Measurements from ENCODE around the gene CDHR2. TPM values are rescaled to one million over a fixed set of nuclear protein-coding genes. Genes with fewer than 3 reads are reported as not detected.

CDHR2 gene, protein sequence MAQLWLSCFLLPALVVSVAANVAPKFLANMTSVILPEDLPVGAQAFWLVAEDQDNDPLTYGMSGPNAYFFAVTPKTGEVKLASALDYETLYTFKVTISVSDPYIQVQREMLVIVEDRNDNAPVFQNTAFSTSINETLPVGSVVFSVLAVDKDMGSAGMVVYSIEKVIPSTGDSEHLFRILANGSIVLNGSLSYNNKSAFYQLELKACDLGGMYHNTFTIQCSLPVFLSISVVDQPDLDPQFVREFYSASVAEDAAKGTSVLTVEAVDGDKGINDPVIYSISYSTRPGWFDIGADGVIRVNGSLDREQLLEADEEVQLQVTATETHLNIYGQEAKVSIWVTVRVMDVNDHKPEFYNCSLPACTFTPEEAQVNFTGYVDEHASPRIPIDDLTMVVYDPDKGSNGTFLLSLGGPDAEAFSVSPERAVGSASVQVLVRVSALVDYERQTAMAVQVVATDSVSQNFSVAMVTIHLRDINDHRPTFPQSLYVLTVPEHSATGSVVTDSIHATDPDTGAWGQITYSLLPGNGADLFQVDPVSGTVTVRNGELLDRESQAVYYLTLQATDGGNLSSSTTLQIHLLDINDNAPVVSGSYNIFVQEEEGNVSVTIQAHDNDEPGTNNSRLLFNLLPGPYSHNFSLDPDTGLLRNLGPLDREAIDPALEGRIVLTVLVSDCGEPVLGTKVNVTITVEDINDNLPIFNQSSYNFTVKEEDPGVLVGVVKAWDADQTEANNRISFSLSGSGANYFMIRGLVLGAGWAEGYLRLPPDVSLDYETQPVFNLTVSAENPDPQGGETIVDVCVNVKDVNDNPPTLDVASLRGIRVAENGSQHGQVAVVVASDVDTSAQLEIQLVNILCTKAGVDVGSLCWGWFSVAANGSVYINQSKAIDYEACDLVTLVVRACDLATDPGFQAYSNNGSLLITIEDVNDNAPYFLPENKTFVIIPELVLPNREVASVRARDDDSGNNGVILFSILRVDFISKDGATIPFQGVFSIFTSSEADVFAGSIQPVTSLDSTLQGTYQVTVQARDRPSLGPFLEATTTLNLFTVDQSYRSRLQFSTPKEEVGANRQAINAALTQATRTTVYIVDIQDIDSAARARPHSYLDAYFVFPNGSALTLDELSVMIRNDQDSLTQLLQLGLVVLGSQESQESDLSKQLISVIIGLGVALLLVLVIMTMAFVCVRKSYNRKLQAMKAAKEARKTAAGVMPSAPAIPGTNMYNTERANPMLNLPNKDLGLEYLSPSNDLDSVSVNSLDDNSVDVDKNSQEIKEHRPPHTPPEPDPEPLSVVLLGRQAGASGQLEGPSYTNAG (N-terminal part only)
- total RNA-seq (2014; rRNA removed; shearing (Covaris generic)), result not detected in 2 replicates

DNA sequence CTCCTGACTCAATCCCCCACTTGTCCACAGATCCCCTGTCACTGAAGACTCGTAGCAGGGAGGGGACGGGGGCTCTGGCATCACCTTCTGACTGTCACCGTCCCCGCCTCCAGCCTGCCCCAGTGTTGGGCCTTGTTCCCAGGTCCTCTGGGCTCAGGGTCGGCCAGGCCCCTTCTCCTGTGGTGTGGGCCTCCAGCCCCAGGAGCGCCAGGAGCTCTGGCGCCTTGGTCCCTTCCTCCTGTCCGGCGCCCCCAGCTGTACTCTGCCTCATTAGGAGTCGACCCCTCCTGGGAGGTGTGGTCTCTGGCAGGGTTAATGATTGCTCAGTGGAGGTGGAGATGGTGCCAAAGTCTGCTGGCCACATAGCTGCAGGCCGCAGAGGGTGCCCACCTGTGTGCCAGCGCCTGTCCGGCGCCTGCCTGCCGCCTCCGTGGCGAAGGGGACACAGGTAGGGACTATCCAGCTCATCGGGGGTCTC lies at the start of gene CDHR2:
Gene CDHR2, plus strand, starts transcription at position 376 of the 478 bp plus-strand sequence. CDS start 16,011 bp downstream, outside the sequence.
- DNase-seq (ENCODE audit: low read depth), result no peak

DNA sequence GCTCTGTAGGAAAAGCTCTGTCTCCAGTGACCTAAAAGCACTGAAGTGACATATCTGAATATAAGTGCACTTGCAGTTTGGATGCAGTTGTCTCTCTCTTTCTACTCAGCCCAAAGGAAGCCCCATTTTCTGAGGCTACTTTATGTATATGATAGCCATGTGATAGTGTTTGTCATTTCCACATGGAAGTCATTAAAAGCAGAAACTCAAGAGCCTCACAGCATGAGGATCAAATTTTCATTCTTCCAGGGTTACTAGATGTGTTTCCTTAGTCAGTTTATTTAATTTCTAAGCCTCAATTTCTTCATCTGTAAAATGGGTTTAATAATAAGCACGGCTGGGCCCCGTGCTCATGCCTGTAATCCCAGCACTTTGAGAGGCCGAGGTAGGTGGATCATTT lies 48.6 kb upstream of the CDHR2 start:
- no peak for DNase-seq (ENCODE audit: low read depth)

DNA sequence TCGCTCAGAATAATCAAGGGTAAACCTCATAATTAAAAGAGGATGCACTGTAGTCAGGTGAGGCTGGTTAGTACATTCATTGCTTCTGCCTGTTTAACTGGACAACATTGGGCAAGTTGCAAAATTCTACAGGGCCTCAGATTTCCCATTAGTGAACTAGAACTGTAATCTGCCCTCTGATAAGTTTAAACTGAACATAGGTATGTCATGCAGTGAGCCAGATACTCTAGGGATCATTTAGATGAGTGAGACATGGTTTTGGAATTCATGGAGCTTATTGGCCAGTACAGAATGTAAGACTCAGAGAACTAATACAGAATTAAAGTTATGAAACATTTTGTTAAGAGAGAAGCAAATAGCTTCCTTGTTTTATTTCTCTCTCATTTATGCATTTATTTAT lies 47.8 kb upstream of the CDHR2 start:
- DNase-seq (ENCODE audit: low read depth), result no peak

DNA sequence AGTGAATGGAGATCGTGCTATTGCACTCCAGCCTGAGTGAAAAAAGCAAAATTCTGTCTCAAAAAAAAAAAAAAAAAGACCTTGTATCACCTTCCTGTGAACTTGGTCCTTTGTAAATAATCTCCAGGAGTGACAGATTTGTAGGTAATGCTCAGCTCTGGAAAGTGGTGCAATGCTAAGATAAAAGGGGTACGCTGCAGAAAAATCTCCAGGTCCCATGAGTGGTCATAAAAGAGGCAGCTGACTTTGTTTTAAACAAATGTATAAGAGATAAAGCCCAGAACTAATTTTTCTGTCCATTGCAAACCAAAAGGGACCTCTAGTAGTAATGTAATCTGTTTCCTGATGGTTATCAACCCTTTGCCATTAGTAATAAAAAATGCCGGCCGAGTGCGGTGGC lies 45.6 kb upstream of the CDHR2 start:
- DNase-seq (ENCODE audit: low read depth), result no peak

DNA sequence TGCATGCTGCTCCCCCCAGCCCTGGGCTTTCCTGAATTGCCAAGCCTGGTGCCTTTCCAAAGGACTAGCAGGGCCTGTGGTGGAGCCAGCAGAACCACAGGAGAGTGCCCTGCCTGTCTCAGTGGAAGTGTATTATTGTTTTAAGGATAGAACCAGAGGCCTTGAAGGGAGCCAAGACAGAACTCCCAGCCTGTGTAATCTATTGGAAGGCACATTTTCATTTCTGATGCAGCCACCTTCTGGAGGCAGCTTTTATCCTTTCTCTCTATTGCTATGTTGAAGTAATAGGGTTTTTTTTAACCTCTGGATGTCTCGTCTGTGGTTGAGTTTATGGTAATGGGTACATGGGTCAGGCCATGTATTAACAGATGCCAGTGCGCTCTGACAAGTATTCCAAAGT lies 41.2 kb upstream of the CDHR2 start:
- DNase-seq (ENCODE audit: low read depth), result no peak

DNA sequence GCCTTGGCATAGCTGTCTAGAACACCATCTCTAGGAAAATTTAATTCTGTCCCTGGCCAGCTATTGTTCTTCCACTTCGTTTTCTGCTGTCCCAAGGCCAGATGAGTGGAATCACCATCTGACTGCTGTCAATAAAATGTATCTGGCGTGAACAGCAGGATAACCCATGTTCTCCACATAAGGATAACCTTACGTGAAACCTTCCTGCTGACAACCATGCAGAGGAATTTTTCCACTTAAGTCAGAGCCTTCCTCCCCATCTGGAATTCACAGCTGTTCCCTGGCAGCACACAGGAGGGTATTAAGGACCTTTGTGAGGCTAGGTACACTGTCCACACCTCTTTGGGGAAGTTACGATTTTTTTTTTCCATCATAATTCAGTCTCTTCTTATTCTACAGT lies 40.5 kb upstream of the CDHR2 start:
- no peak for DNase-seq (ENCODE audit: low read depth)

DNA sequence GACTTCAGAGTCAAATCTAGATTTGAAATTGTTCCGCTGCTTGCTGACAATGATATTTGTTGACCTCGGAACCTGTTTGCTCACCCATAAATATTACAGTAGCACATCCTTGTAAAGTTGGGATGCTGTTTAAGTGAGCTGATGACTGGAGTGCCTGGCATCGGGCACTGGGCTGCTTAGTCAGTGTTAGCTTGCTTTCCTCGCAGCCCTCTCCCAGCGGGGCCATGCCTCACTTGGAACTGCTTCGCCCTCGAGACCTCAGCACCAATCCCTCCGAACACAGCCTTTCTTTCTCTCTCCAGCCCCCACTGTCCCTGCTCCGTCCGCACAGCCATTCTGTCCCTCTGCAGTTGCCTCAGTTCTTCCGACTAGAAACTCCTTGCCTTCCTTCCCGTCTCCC lies 35.4 kb upstream of the CDHR2 start:
- no peak for DNase-seq (ENCODE audit: low read depth)

DNA sequence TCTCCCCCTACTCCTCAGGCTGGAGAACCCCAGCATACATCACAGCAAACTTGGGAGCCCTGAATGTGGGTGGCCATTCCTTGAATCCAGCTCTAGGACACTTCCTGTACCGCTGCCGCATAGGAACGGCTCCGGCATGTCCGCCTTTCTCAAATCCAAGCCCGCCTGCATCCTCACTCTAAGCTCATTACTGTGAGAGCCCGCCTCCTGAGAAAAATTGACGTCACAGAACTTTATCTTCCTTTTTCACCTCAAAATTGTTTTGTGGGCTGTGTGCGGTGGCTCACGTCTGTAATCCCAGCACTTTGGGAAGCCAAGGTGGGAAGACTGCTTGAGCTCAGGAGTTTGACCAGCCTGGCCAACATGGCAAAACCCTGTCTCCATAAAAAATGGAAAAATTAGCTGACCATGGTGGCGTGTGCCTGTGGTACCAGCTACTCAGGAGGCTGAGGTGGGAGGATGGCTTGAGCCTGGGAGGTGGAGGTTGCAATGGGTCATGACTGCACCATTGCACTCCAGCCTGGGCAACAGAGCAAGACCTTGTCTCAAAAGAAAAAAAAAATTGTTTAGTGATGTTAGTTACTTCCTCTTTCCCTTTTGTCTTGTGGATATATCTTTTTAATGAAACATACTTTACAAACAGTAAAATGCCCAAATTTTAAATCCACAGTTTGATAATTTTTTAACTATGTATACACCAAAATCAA lies 34.7 kb upstream of the CDHR2 start:
- DNase-seq (ENCODE audit: low read depth), result peak; percentile 33

DNA sequence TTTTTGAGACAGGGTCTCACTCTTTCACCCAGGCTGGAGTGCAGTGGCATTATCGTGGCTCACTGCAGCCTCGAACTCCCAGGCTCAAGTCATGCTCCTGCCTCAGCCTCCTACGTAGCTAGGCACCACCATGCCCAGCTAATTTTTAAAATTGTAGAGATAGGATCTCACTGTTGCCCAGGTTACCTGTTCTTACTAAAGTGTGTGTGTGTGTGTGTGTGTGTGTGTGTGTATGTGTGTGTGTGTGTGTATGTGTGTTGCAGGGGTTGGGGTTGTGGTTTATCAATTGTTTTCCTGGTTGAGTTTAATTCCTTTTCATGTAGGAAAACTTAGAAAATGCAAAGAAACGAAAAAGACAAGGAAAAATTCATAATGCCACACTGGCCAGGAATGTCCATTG lies 33.7 kb upstream of the CDHR2 start:
- DNase-seq (ENCODE audit: low read depth), result no peak

DNA sequence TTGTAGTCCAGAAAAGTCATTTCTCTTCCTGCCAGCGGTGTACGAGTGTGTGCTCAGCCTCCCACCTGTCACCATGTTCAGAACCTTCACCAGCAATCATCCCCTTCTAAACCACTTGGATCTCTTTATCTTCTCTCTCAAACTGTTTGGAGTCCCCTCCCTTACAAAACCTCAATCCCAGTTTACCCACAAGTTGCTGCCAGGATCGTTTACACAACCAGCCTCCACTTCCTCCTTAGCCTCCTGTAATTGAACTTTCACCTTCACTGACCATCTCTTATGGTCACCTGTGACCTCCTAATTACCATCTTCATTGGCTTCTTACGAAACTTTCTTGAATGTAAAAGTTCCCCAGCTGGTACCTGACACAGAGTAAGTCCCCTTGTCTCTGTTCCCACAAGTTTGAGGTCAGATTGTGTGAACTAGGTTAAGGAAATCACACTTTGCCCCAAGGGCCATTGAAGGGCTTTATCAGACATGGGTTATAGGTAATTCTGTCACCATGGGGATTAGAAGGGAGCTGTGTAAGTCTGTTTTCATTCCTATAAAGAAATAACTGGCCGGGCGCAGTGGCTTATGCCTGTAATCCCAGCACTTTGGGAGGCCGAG lies 32.0 kb upstream of the CDHR2 start:
- no peak for DNase-seq (ENCODE audit: low read depth)

DNA sequence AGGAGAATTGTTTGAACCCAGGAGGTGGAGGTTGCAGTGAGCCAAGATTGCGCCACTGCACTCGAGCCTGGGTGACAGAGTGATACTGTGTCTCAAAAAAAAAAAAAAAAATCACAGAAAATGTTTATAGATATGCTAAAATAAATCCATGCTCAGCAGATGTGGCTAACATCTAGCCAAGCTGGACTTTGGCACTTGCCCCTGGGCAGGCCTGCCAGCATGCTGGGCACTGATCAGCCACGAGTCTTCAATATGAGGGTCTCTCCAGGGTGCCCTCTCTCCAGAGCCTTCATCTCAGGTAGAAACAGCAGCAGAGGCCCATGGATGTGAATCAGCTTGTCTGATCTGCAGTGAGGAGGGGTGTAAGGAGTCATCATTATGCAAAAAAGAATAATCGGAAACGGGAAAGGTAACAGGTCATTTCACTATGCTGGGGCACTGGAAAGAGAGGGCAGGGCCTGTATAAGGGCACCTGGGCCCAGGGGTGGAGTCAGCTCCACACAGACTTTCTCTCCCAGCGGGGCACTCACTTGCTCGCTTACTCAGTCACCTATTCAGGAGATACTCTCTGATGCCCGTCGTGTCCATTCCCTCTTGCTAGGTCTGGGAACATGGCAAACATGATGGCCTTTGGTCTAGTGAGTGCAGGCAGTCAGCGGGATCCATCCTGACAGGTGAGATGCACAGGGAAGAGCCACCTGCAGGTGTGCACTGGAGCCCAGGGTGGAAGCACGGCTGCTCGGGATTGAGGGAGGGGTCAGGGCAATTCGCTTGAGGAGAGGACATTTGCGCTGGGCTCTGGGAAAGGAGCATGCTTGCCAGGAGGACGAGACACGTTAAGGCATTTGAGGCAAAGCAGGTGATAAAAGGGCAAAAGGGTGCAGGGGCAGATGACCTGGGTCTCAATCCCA lies 29.1 kb upstream of the CDHR2 start:
- no peak for DNase-seq (ENCODE audit: low read depth)

DNA sequence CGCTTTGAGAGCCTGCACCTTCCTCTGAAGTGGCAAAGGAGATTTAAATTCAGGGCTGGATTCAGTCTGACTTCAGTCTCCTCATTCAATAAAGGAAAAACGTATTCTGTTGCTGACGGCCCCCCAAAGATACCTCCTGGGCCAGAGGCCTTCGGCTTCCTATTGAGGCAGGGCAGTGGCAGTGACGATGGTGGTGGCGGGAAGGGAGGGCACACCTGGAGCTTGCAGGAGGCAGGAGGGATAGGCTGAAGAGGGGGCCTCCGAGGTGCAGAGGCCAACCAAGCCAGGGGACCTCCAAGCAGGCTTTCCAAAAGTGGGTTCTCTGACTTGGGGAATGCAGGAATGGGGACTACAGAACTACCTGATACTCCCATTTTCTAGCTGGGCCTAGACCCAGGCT lies 27.9 kb upstream of the CDHR2 start:
- no peak for DNase-seq (ENCODE audit: low read depth)

DNA sequence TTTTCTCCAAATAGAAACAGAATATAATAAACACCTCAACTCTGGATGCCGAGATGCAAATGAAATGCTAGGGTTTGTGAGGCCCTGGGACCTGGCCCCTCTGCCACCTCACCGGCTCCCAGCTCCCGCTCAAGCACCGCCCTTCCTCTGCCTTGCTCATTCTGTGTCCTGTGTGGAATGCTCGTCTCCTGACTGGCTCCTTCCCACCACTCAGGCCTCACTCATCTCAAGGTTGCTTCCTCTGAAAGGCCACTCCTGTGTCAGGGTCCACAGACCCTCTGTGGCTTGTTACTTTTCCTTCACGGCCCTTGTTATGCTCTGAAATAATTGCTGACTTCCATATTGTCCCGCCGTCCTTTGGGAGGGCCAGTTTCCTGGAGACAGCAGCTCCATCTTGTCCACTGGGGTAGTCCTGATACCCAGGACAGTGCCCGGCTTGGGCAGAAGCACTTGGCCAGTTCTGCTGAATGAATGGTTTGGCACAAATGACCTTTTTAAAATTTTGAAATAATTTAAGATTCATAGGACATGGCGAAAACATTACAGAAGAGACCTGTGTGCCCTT lies 27.4 kb upstream of the CDHR2 start:
- DNase-seq (ENCODE audit: low read depth), result no peak

DNA sequence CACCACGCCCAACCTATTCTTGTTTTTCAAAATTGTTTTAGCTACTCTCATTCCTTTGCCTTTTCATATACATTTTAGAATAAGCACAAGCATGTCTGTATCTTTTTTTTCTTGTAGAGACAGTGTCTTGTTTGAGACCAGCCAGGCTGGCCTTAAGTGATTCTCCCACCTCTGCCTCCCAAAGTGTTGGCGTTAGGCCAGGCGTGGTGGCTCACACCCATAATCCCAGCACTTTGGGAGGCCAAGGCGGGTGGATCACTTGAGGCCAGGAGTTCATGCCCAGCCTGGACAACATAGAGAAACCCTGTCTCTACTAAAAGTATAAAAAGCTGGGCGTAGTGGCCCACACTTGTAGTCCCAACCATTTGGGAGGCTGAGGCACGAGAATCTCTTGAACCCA lies 25.0 kb upstream of the CDHR2 start:
- DNase-seq (ENCODE audit: low read depth), result no peak

DNA sequence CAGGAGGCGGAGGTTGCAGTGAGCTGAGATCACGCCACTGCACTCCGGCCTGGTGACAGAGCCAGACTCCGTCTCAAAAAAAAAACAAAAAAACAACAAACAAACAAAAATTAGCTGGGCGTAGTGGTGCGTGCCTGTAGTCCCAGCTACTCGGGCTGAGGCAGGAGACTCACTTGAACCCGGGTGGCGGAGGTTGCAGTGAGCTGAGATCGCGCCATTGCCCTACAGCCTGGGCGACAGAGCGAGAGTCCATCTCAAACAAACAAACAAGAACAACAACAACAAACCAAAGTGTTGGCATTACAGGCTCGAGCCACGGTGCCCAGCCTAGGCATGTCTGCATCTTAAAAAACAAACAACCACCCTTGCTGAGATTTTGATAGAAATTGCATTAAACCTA lies 24.2 kb upstream of the CDHR2 start:
- no peak for DNase-seq (ENCODE audit: low read depth)

DNA sequence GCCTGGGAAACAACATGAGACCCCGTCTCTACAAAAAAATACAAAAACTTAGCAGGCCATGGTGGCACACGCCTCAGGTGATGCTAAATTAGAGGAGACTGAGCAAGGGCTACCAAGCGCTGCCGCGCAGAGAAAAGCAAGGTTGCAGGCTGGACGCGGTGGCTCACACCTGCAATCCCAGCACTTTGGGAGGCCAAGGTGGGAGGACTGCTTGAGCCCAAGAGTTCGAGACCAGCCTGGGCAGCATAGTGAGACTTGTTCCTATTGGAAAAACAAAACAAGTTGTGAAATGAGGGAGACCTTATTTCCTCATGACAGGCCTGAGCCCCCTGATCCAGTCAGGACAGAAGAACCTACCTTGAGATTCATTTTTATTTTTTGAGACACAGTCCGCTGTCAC lies 23.5 kb upstream of the CDHR2 start:
- DNase-seq (ENCODE audit: low read depth), result no peak

DNA sequence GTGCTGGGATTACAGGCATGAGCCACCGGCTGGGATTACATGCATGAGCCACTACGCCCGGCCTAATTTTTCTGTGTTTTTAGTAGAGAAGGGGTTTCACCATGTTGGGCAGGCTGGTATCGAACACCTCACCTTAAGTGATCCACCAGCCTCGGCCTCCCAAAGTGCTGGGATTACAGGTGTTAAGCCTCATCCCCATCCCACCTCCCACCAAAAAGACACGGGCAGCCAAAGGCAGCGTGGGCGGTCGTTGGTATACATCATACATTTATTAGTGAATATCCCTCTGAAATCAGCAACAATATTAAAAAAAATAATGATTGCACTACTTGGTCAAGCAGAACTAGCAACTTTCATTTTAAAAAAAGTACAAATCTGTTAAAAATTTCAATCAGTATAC lies 22.7 kb upstream of the CDHR2 start:
- no peak for DNase-seq (ENCODE audit: low read depth)

DNA sequence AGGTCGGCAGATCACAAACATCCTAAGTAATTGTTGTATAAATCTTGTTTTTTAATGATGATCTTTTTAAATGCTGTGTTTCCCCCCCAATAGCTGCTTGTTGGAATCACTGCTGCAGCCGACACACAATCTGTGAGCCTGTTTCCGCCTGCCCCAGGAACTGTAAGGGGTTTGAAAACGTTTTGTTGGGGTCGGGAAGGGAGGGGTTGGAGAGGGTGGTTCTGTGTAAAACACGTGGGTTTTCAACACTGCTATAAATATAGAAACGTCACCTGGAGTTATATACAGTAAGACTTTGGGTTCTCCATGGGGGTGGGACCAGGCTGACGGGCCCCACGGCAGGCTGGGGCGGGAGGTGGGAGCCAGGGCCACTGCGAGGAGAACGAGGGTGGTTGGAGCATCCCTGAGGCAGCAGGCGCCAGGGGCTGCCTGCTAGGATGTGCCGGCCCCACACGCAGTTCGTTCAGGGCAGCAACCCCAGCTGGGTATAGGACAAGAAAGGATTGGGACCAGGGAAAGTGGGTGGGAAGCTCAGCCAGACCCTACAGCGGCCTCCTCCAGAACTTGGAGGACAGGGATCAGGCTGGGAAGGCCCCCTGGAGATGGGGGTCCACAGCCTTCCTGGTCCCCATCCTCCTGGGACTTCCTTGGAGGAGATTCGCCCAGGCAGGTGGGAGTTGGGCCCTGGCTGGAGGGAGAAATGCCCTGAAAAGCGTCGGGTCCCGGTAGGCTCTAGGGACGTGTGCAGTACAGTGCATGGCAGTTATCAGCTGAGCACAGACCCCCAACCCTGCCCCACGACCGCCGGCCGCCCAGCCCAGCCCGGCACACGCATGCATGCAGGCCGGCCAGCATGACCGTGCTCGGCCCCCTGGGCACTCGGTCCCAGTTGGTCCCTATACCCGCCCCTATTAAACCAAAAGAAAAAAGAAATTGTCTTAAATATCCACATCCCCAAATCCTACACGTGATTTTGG lies 21.6 kb upstream of the CDHR2 start:
- no peak for DNase-seq (ENCODE audit: low read depth)
